ENCODE measurements around the gene CHRNA4.

Gene CHRNA4

DNA sequence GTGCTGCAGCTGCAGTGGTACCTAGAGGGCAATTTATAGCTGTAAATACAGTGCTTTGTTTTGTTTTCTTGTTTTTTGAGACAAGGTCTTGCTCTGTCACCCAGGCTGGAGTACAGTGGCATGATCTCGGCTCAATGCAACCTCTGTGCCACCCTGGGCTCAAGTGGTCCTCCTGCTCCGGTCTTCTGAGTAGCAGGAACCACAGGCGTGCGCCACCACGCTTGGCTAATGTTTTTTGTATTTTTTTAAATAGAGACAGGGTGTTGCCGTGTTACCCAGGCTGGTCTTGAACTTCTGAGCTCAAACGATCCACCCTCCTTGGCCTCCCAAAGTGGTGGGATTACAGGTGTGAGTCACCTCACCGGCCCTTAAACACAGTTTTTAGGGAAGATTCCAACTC is 26.8 kb downstream of the CHRNA4 start:
- no peak overlapping the region for H3K27ac ChIP-seq (ENCODE audit: low read length)
- H3K27me3 ChIP-seq (ENCODE audit: insufficient read depth, low read length, poor library complexity): peaks cover 7% of the 10 kb centered on the region
- no peaks in the 10 kb centered on the region for H3K79me2 ChIP-seq (ENCODE audit: insufficient read depth, low read length)
- peaks cover 4% of the 10 kb centered on the region for H3K9me3 ChIP-seq (ENCODE audit: insufficient read depth, low read length, severe bottlenecking)
- no peak overlapping the region for H3K9ac ChIP-seq (ENCODE audit: low read depth, low read length)
- no peak for TF ChIP-seq EZH2 (IDR thresholded peaks at IDR 0.05; ENCODE audit: borderline replicate concordance, low read depth, low read length, severe bottlenecking)
- TF ChIP-seq, protein P1, sequence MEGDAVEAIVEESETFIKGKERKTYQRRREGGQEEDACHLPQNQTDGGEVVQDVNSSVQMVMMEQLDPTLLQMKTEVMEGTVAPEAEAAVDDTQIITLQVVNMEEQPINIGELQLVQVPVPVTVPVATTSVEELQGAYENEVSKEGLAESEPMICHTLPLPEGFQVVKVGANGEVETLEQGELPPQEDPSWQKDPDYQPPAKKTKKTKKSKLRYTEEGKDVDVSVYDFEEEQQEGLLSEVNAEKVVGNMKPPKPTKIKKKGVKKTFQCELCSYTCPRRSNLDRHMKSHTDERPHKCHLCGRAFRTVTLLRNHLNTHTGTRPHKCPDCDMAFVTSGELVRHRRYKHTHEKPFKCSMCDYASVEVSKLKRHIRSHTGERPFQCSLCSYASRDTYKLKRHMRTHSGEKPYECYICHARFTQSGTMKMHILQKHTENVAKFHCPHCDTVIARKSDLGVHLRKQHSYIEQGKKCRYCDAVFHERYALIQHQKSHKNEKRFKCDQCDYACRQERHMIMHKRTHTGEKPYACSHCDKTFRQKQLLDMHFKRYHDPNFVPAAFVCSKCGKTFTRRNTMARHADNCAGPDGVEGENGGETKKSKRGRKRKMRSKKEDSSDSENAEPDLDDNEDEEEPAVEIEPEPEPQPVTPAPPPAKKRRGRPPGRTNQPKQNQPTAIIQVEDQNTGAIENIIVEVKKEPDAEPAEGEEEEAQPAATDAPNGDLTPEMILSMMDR (IDR thresholded peaks at IDR 0.05; ENCODE audit: borderline replicate concordance, extremely low read depth, low read length, poor library complexity, severe bottlenecking): no peak
- ATAC-seq (ENCODE audit: insufficient read depth, low read depth) (no peak), DNase-seq (no peak)
- H3K4me2 ChIP-seq (ENCODE audit: insufficient read depth, low read length): no peak overlapping the region
- no peaks in the 10 kb centered on the region for H3K4me1 ChIP-seq (ENCODE audit: insufficient read depth, low read length)
- no peak overlapping the region for H2AFZ ChIP-seq (ENCODE audit: low read depth, low read length)
- no peaks in the 10 kb centered on the region for H3K36me3 ChIP-seq (ENCODE audit: insufficient read depth, low read length)
- H4K20me1 ChIP-seq (ENCODE audit: insufficient read depth, low read length): no peaks in the 10 kb centered on the region
- H3K4me3 ChIP-seq (ENCODE audit: low read depth in 1 of 2, low read length in 2 of 2): no peak overlapping the region

GRCh38 chr20:63333241-63333836 is 27.8 kb downstream of the CHRNA4 start:
- Histone ChIP-seq H3K27ac (ENCODE audit: low read length) (no peak overlapping the region), H4K20me1 (ENCODE audit: insufficient read depth, low read length) (no peaks in the 10 kb centered on the region), H3K4me1 (ENCODE audit: insufficient read depth, low read length) (no peaks in the 10 kb centered on the region), H3K79me2 (ENCODE audit: insufficient read depth, low read length) (no peaks in the 10 kb centered on the region), H3K9ac (ENCODE audit: low read depth, low read length) (no peak overlapping the region), H3K4me3 (ENCODE audit: low read depth in 1 of 2, low read length in 2 of 2) (no peak overlapping the region), H3K4me2 (ENCODE audit: insufficient read depth, low read length) (no peak overlapping the region), H3K9me3 (ENCODE audit: insufficient read depth, low read length, severe bottlenecking) (peaks cover 4% of the 10 kb centered on the region), H2AFZ (ENCODE audit: low read depth, low read length) (no peak overlapping the region), H3K27me3 (ENCODE audit: insufficient read depth, low read length, poor library complexity) (peaks cover 7% of the 10 kb centered on the region), H3K36me3 (ENCODE audit: insufficient read depth, low read length) (no peaks in the 10 kb centered on the region)
- TF ChIP-seq, protein P1 (IDR thresholded peaks at IDR 0.05; ENCODE audit: borderline replicate concordance, extremely low read depth, low read length, poor library complexity, severe bottlenecking): no peak
- no peak for TF ChIP-seq EZH2 (IDR thresholded peaks at IDR 0.05; ENCODE audit: borderline replicate concordance, low read depth, low read length, severe bottlenecking)
- ATAC-seq (ENCODE audit: insufficient read depth, low read depth): no peak
- DNase-seq: no peak

DNA sequence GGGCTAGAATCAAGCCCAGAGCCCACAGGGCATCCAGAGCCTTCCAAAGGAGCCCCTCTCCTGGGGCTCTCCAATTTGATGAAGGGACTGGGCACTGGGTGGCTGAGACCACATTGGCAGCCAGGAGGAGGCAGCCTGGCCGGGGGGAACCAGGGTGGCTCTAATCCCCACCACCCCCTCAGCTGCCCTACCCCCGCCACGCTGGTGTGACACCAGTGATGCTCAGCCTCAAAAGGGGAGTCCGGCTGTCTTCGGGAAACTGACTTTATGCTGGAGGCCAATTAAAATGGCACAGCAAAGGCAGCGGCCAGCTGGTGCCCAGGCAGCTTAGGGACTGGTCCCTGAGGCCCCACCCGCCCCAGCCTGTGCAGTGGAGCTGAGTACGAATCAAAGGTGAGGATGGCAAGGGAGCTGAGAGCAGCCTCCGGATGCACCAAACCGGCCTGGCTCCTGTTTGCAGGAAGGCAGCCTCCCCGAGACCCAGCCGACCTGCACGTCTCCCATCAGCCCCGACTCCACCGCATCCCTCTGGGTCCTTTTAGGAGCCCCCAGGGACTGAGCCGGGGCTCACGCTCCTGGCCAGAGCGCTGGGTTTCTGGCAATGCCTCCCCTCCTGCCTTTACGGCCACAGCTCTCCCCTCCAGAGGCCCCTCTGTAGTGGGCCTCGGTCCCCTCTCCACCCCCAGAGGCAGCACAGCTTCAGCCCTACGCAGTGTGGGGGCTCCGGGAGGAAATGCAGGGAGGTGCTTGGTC is 28.5 kb downstream of the CHRNA4 start:
- H3K36me3 ChIP-seq (ENCODE audit: insufficient read depth, low read length): no peaks in the 10 kb centered on the region
- no peaks in the 10 kb centered on the region; the same call in 1 of the 2 replicates for H4K20me1 ChIP-seq (ENCODE audit: insufficient read depth, low read length)
- H3K9ac ChIP-seq (ENCODE audit: low read depth, low read length): no peak overlapping the region
- no peak overlapping the region for H3K4me3 ChIP-seq (ENCODE audit: low read depth in 1 of 2, low read length in 2 of 2)
- no peak overlapping the region for H2AFZ ChIP-seq (ENCODE audit: low read depth, low read length)
- H3K27ac ChIP-seq (ENCODE audit: low read length): no peak overlapping the region
- H3K4me2 ChIP-seq (ENCODE audit: insufficient read depth, low read length): no peak overlapping the region
- ATAC-seq (ENCODE audit: insufficient read depth, low read depth) (no peak), DNase-seq (no peak)
- TF ChIP-seq EZH2 (IDR thresholded peaks at IDR 0.05; ENCODE audit: borderline replicate concordance, low read depth, low read length, severe bottlenecking): no peak
- TF ChIP-seq, protein P1 (IDR thresholded peaks at IDR 0.05; ENCODE audit: borderline replicate concordance, extremely low read depth, low read length, poor library complexity, severe bottlenecking): no peak
- peaks cover 4% of the 10 kb centered on the region for H3K9me3 ChIP-seq (ENCODE audit: insufficient read depth, low read length, severe bottlenecking)
- no peaks in the 10 kb centered on the region for H3K4me1 ChIP-seq (ENCODE audit: insufficient read depth, low read length)
- no peaks in the 10 kb centered on the region for H3K79me2 ChIP-seq (ENCODE audit: insufficient read depth, low read length)
- peaks cover 2% of the 10 kb centered on the region for H3K27me3 ChIP-seq (ENCODE audit: insufficient read depth, low read length, poor library complexity)
